PFSK-1 (cell line): ENCODE measurements around the gene C1QTNF3.

Source experiments
- POLR2AphosphoS5 ChIP-seq: IDR thresholded peaks from 2 replicates; pipeline ENCODE4 v1.6.1; 2012; ENCODE audit warnings: low read depth, mild to moderate bottlenecking, control low read depth, low read length, moderate library complexity
- SIN3A ChIP-seq: IDR thresholded peaks from 2 replicates; pipeline ENCODE4 v1.6.1; 2012; ENCODE audit warnings: mild to moderate bottlenecking, low read length, moderate library complexity, borderline replicate concordance; ENCODE audit not compliant: insufficient read depth
- TAF1 ChIP-seq: IDR thresholded peaks from 2 replicates; pipeline ENCODE4 v1.6.1; 2012; ENCODE audit warnings: low read length, control low read depth, borderline replicate concordance; ENCODE audit not compliant: insufficient read depth
- TF ChIP-seq, protein P1 (sequence below), 2 experiments: IDR thresholded peaks; 2 replicates each; pipeline versions ENCODE4 v1.6.1 to v1.8.0; 2011 to 2012; ENCODE audit warnings: low read depth in 2 of 2, low read length in 2 of 2, control low read depth in 1 of 2, inconsistent platforms in 1 of 2, mild to moderate bottlenecking in 1 of 2, moderate library complexity in 1 of 2; ENCODE audit not compliant: insufficient read depth in 1 of 2

- TF ChIP-seq POLR2AphosphoS5 (no peak), TAF1 (no peak), SIN3A (no peak)
- TF ChIP-seq, protein P1, sequence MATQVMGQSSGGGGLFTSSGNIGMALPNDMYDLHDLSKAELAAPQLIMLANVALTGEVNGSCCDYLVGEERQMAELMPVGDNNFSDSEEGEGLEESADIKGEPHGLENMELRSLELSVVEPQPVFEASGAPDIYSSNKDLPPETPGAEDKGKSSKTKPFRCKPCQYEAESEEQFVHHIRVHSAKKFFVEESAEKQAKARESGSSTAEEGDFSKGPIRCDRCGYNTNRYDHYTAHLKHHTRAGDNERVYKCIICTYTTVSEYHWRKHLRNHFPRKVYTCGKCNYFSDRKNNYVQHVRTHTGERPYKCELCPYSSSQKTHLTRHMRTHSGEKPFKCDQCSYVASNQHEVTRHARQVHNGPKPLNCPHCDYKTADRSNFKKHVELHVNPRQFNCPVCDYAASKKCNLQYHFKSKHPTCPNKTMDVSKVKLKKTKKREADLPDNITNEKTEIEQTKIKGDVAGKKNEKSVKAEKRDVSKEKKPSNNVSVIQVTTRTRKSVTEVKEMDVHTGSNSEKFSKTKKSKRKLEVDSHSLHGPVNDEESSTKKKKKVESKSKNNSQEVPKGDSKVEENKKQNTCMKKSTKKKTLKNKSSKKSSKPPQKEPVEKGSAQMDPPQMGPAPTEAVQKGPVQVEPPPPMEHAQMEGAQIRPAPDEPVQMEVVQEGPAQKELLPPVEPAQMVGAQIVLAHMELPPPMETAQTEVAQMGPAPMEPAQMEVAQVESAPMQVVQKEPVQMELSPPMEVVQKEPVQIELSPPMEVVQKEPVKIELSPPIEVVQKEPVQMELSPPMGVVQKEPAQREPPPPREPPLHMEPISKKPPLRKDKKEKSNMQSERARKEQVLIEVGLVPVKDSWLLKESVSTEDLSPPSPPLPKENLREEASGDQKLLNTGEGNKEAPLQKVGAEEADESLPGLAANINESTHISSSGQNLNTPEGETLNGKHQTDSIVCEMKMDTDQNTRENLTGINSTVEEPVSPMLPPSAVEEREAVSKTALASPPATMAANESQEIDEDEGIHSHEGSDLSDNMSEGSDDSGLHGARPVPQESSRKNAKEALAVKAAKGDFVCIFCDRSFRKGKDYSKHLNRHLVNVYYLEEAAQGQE (IDR thresholded peaks at IDR 0.05; ENCODE audit: insufficient read depth in 1 of 2, low read depth in 2 of 2, low read length in 2 of 2): no peak
Observed at GRCh38 chr5:34014626-34015025, 28.4 kb downstream of the C1QTNF3 start.
